ENCODE results near the gene FES.

Gene FES

GRCh38 chr15:90883526-90883975 lies 753 bp upstream of the FES start:
- no peak for DNase-seq (ENCODE audit: low spot score)

GRCh38 chr15:90884719-90885431 lies 571 bp downstream of the FES start:
- no peak for DNase-seq (ENCODE audit: low spot score)
- TF ChIP-seq, protein P1, sequence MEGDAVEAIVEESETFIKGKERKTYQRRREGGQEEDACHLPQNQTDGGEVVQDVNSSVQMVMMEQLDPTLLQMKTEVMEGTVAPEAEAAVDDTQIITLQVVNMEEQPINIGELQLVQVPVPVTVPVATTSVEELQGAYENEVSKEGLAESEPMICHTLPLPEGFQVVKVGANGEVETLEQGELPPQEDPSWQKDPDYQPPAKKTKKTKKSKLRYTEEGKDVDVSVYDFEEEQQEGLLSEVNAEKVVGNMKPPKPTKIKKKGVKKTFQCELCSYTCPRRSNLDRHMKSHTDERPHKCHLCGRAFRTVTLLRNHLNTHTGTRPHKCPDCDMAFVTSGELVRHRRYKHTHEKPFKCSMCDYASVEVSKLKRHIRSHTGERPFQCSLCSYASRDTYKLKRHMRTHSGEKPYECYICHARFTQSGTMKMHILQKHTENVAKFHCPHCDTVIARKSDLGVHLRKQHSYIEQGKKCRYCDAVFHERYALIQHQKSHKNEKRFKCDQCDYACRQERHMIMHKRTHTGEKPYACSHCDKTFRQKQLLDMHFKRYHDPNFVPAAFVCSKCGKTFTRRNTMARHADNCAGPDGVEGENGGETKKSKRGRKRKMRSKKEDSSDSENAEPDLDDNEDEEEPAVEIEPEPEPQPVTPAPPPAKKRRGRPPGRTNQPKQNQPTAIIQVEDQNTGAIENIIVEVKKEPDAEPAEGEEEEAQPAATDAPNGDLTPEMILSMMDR (IDR thresholded peaks at IDR 0.05; ENCODE audit: extremely low read depth, missing control alignments), result no peak

More at GRCh38 chr15:90883526-90883975, 753 bp upstream of the FES start:
- TF ChIP-seq, protein P1 (IDR thresholded peaks at IDR 0.05; ENCODE audit: extremely low read depth, missing control alignments), result no peak

DNA sequence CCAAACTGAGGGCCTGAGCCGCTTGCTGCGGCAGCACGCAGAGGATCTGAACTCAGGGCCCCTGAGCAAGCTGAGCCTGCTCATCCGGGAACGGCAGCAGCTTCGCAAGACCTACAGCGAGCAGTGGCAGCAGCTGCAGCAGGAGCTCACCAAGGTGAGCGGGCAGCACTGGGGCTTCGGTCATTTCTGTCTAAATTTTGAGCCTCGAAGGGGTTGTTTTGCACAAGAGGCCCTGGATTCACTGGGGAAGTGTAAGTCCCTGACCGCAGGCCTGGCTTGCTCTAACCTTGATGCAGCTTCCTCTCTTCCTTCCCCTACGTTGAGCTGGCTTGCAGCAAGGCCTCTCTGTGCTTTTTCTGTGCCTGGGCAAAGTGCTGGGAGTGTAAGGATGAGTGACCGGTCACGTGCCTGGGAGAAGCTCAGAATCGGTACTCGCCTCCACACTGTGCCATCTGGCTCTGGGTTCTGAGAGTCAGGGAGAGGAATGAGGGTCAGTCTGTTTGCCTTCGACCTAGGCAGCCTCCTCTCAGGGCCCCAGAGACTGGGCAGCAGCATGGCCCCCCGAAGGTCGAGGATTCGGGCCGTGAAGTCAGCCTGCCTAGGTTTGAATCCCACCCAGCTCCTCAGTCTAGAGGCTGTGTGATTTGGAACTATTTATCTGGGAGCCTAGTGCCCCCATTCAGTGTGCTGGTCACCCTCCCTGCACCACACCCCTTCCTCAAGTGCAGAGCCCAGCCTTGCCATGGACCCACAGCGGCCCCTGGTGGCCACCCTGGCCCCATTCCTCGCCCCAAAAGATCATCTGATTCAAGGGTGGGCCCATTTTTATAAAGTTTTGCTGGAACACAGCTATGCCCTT lies 1.4 kb downstream of the FES start:
- TF ChIP-seq, protein P1 (IDR thresholded peaks at IDR 0.05; ENCODE audit: extremely low read depth, missing control alignments), result peak; percentile 98
- peak; percentile 84 for DNase-seq (ENCODE audit: low spot score)

DNA sequence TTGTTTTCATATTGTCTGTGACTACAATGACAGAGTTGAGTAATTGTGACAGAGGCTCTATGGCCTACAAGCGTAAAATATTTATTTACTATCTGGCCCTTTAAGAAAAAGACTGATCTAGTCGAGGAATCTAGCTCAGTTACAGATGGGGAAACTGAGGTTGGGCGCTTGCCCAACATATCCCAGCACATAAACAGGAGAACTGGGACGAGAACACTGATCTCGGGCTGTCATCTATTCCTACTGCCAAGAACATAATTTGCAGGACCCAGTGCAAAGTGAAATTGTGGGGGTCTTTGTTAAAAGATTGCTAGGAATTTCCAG lies 1.9 kb downstream of the FES start:
- TF ChIP-seq, protein P1 (IDR thresholded peaks at IDR 0.05; ENCODE audit: extremely low read depth, missing control alignments), result no peak
- no peak for DNase-seq (ENCODE audit: low spot score)

GRCh38 chr15:90887037-90887481 lies 2.8 kb downstream of the FES start:
- TF ChIP-seq, protein P1 (IDR thresholded peaks at IDR 0.05; ENCODE audit: extremely low read depth, missing control alignments), result no peak
- no peak for DNase-seq (ENCODE audit: low spot score)

GRCh38 chr15:90889313-90889730 lies 5.0 kb downstream of the FES start:
- DNase-seq (ENCODE audit: low spot score), result no peak
- TF ChIP-seq, protein P1 (IDR thresholded peaks at IDR 0.05; ENCODE audit: extremely low read depth, missing control alignments), result no peak
